ENCODE data around the gene BSCL2.
A peak's percentile ranks its signal among the peaks of the same experiment; 100 is the strongest.
"Not testable (repeated sequence)": the region's sequence is repeated elsewhere in the genome, so short reads cannot be mapped to it uniquely, and the experiment has no call there.

Gene BSCL2

GRCh38 chr11:62680825-62681240 lies 26.4 kb downstream of the BSCL2 start:
- TF ChIP-seq, protein P1, sequence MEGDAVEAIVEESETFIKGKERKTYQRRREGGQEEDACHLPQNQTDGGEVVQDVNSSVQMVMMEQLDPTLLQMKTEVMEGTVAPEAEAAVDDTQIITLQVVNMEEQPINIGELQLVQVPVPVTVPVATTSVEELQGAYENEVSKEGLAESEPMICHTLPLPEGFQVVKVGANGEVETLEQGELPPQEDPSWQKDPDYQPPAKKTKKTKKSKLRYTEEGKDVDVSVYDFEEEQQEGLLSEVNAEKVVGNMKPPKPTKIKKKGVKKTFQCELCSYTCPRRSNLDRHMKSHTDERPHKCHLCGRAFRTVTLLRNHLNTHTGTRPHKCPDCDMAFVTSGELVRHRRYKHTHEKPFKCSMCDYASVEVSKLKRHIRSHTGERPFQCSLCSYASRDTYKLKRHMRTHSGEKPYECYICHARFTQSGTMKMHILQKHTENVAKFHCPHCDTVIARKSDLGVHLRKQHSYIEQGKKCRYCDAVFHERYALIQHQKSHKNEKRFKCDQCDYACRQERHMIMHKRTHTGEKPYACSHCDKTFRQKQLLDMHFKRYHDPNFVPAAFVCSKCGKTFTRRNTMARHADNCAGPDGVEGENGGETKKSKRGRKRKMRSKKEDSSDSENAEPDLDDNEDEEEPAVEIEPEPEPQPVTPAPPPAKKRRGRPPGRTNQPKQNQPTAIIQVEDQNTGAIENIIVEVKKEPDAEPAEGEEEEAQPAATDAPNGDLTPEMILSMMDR (IDR thresholded peaks at IDR 0.05; ENCODE audit: low read depth, low read length, missing control alignments), result peak; percentile 73
- DNase-seq (ENCODE audit: low read depth), result peak; percentile 53
- no peak overlapping the region for H3K4me3 ChIP-seq (ENCODE audit: low read depth, low read length)

DNA sequence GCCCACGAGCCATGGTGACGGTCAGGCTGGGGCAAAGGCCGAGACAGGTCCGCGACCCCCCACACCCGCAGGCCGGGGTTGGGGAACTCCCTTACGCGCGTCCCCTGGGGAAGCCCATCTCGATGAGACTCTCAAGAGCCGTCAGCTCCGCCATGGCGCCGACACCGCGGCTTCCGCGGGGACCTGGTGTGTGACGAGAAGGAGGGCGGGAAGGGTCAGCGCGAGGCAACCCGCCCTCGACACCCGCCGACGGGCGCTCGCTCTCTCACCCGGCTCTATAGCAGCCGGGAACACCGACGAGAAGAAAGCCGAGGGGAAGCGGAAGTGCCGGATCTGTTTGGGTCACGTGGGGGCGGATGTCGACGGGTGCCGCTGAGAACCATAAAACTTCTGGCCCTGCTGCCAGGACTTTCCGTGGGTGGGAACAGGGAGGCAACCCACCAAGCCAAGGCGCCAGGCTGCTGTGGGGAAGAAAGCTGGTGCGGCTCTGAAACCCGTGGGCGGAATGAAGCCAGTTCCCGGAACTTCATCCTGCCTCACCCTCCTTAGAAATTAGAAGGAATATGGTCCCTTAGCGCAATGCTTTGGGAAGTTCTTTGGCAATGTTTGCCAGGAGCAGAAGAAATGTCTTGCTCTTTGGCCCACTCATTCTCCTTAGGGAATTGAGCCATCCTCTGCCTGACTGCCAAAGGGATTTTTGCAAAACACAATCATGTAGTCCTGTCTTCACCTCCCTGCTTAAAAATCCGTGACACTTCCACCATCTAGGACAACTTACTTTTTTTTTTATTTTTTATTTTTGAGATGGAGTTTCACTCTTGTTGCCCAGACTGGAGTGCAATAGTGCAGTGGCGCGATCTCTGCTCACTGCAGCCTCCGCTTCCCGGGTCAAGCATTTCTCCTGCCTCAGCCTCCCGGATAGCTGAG lies 28.2 kb downstream of the BSCL2 start, which contains the start of gene UBXN1:
Gene UBXN1, minus strand, starts transcription at position 304 of the 927 bp plus-strand sequence. Its CDS starts 150 bp downstream, at position 154.
- TF ChIP-seq, protein P1 (IDR thresholded peaks at IDR 0.05; ENCODE audit: low read depth, low read length, missing control alignments), result no peak
- peak; percentile 75 for DNase-seq (ENCODE audit: low read depth)
- peak within 1 kb of the TSS; percentile 79 for H3K4me3 ChIP-seq (ENCODE audit: low read depth, low read length)

DNA sequence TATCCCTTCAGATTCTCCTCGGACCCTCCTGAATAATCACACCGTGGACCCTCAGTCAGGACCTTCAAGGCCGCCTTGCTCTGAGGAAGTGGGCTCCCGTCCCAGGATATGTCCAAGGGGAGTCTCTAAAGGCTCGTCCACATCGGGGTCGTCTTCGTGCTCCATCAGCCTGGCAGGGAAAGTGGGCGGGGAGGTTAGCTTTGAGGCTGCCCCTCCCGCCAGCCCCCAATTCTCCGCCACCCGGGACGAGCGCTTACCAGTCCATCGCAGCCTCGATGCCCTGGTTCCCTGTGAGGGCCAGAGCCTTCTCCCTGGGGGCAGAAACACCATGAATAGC lies 28.8 kb downstream of the BSCL2 start:
- TF ChIP-seq, protein P1 (IDR thresholded peaks at IDR 0.05; ENCODE audit: low read depth, low read length, missing control alignments), result no peak
- peak overlapping the region; percentile 79 for H3K4me3 ChIP-seq (ENCODE audit: low read depth, low read length)
- DNase-seq (ENCODE audit: low read depth), result no peak

- TF ChIP-seq, protein P1 (IDR thresholded peaks at IDR 0.05; ENCODE audit: low read depth, low read length, missing control alignments), result no peak
- peak overlapping the region; percentile 79; the same call in 1 of the 2 replicates for H3K4me3 ChIP-seq (ENCODE audit: low read depth, low read length)
- no peak for DNase-seq (ENCODE audit: low read depth)
Observed at GRCh38 chr11:62677714-62678113, 29.5 kb downstream of the BSCL2 start.

- TF ChIP-seq, protein P1 (IDR thresholded peaks at IDR 0.05; ENCODE audit: low read depth, low read length, missing control alignments), result no peak
- H3K4me3 ChIP-seq (ENCODE audit: low read depth, low read length), result no peak overlapping the region
- DNase-seq (ENCODE audit: low read depth), result no peak
Observed at GRCh38 chr11:62677156-62677555, 30.1 kb downstream of the BSCL2 start.

GRCh38 chr11:62676698-62677097 lies 30.5 kb downstream of the BSCL2 start:
- no peak for DNase-seq (ENCODE audit: low read depth)
- no peak overlapping the region for H3K4me3 ChIP-seq (ENCODE audit: low read depth, low read length)
- TF ChIP-seq, protein P1 (IDR thresholded peaks at IDR 0.05; ENCODE audit: low read depth, low read length, missing control alignments), result no peak

GRCh38 chr11:62675415-62675814 lies 31.8 kb downstream of the BSCL2 start:
- not testable (repeated sequence) for H3K4me3 ChIP-seq (ENCODE audit: low read depth, low read length); DNase-seq (ENCODE audit: low read depth)

Data from GM12864 (cell line).